Small intestine (tissue), 16 donors: ENCODE data around the gene RPL37A. TPM values are rescaled to one million over a fixed set of nuclear protein-coding genes. Genes with fewer than 3 reads are reported as not detected.
A peak's percentile ranks its signal among the peaks of the same experiment; 100 is the strongest.

Experiments used
- DNase-seq, 2 donors: peaks; one replicate each; pipeline versions ENCODE4 v3.0.0 to v3.0.0-alpha.2; 2013
- FAIRE-seq: peaks from 2 replicates; lab custom pipeline; 2012; peaks lifted over from hg19 to GRCh38; lab: Jason Lieb, UNC
- H3K27ac ChIP-seq, 3 donors: one replicate each; pipeline ENCODE4 v1.5.1; 2013; ENCODE audit warnings: low read length in 2 of 3, mild to moderate bottlenecking in 2 of 3, control low read depth in 1 of 3, inconsistent platforms in 1 of 3, low read depth in 1 of 3, moderate library complexity in 1 of 3
- H3K27me3 ChIP-seq, 3 donors: one replicate each; pipeline ENCODE4 v1.6.1; 2013; ENCODE audit warnings: low read length in 3 of 3, inconsistent platforms in 1 of 3; ENCODE audit not compliant: control insufficient read depth in 3 of 3, insufficient read depth in 3 of 3
- H3K36me3 ChIP-seq, 3 donors: one replicate each; pipeline ENCODE4 v1.6.1; 2013; ENCODE audit warnings: low read length in 3 of 3, inconsistent platforms in 1 of 3, low read depth in 1 of 3, mild to moderate bottlenecking in 1 of 3, moderate library complexity in 1 of 3; ENCODE audit not compliant: control insufficient read depth in 3 of 3, insufficient read depth in 2 of 3
- H3K4me1 ChIP-seq, 3 donors: one replicate each; pipeline ENCODE4 v1.6.1; 2013; ENCODE audit warnings: low read length in 2 of 3, inconsistent platforms in 1 of 3, low read depth in 1 of 3, mild to moderate bottlenecking in 1 of 3, moderate library complexity in 1 of 3; ENCODE audit not compliant: control insufficient read depth in 3 of 3, insufficient read depth in 2 of 3
- H3K4me3 ChIP-seq, 3 donors: one replicate each; pipeline ENCODE4 v1.5.1; 2013; ENCODE audit warnings: low read length in 3 of 3, control low read depth in 1 of 3, inconsistent platforms in 1 of 3, low read depth in 1 of 3, mild to moderate bottlenecking in 1 of 3, moderate library complexity in 1 of 3
- H3K9me3 ChIP-seq, 2 donors: one replicate each; pipeline ENCODE4 v1.6.1; 2013; ENCODE audit warnings: low read depth in 1 of 2, low read length in 1 of 2; ENCODE audit not compliant: control insufficient read depth in 2 of 2, insufficient read depth in 1 of 2
- WGBS, 3 donors: extraction: QIAGEN DNeasy Blood & Tissue Kit; methylation state at CpG; one replicate each; pipeline ENCODE4 v1.1.7; 2013; 5-methylcytosine and 5-hydroxymethylcytosine counted together
- long read RNA-seq, 10 donors: transcript quantifications; one replicate each; lab custom pipeline, GENCODE V29; 2026
- polyA plus RNA-seq, 4 donors: library from polyadenylated mRNA; stranded (reverse) in 3 of 4; unstranded in 1 of 4; fragments of 200-250 nt in 3 of 4; fragments of 120-200 nt in 1 of 4; gene quantifications; one replicate each; pipeline versions ENCODE4 v1.2.1 to v1.2.3, GENCODE V29; 2013
- donor health status: healthy with polysubstance abuse.
- donor health status: control.
- donor health status: control.
- donor health status: Bipolar disorder and iron deficiency.
- donor health status: healthy.

The RPL37A gene
- 1,000 to 10,000 TPM; 1,824 to 4,790 (median 3,519) TPM for polyA plus RNA-seq
- long read RNA-seq, donor 1: 0 reads
- long read RNA-seq, donor 2, transcript RPL37A-210 (4 exons, 3,647 nt): major isoform, 812 of 993 reads
- long read RNA-seq, donor 2, transcript RPL37A-201 (3 exons, 742 nt): minor isoform, 115 of 993 reads
- long read RNA-seq, donor 2, transcript RPL37A-209 (3 exons, 1,701 nt): minor isoform, 8 of 993 reads
- long read RNA-seq, donor 2, partial matches to known transcripts: 31 of 993 reads
- long read RNA-seq, donor 2, other reads (novel, unspliced or antisense): 20 of 993 reads
- long read RNA-seq, donor 3, transcript RPL37A-209 (3 exons, 1,701 nt): minor isoform, 15 of 2,200 reads
- long read RNA-seq, donor 3, transcript RPL37A-210 (4 exons, 3,647 nt): major isoform, 1,564 of 2,200 reads
- long read RNA-seq, donor 3, transcript RPL37A-201 (3 exons, 742 nt): minor isoform, 481 of 2,200 reads
- long read RNA-seq, donor 3, transcript RPL37A-208 (2 exons, 2,225 nt): minor isoform, 7 of 2,200 reads
- long read RNA-seq, donor 3, partial matches to known transcripts: 87 of 2,200 reads
- long read RNA-seq, donor 3, other reads (novel, unspliced or antisense): 42 of 2,200 reads
- long read RNA-seq, donor 4, transcript RPL37A-201 (3 exons, 742 nt): minor isoform, 17 of 96 reads
- long read RNA-seq, donor 4, transcript RPL37A-210 (4 exons, 3,647 nt): major isoform, 79 of 96 reads
- long read RNA-seq, donor 4, partial matches to known transcripts: 0 of 96 reads
- long read RNA-seq, donor 4, other reads (novel, unspliced or antisense): 0 of 96 reads
- long read RNA-seq, donor 5, transcript RPL37A-201 (3 exons, 742 nt): minor isoform, 171 of 504 reads
- long read RNA-seq, donor 5, transcript RPL37A-210 (4 exons, 3,647 nt): major isoform, 251 of 504 reads
- long read RNA-seq, donor 5, partial matches to known transcripts: 67 of 504 reads
- long read RNA-seq, donor 5, other reads (novel, unspliced or antisense): 8 of 504 reads
- long read RNA-seq, donor 6, transcript RPL37A-209 (3 exons, 1,701 nt): minor isoform, 15 of 1,701 reads
- long read RNA-seq, donor 6, transcript RPL37A-210 (4 exons, 3,647 nt): major isoform, 1,336 of 1,701 reads
- long read RNA-seq, donor 6, transcript RPL37A-201 (3 exons, 742 nt): minor isoform, 236 of 1,701 reads
- long read RNA-seq, donor 6, transcript RPL37A-208 (2 exons, 2,225 nt): minor isoform, 12 of 1,701 reads
- long read RNA-seq, donor 6, partial matches to known transcripts: 44 of 1,701 reads
- long read RNA-seq, donor 6, other reads (novel, unspliced or antisense): 57 of 1,701 reads
- long read RNA-seq, donor 7: 0 reads
- long read RNA-seq, donor 8, transcript RPL37A-201 (3 exons, 742 nt): minor isoform, 36 of 356 reads
- long read RNA-seq, donor 8, transcript RPL37A-210 (4 exons, 3,647 nt): major isoform, 300 of 356 reads
- long read RNA-seq, donor 8, partial matches to known transcripts: 6 of 356 reads
- long read RNA-seq, donor 8, other reads (novel, unspliced or antisense): 10 of 356 reads
- long read RNA-seq, donor 9, transcript RPL37A-201 (3 exons, 742 nt): minor isoform, 62 of 488 reads
- long read RNA-seq, donor 9, transcript RPL37A-209 (3 exons, 1,701 nt): minor isoform, 5 of 488 reads
- long read RNA-seq, donor 9, transcript RPL37A-210 (4 exons, 3,647 nt): major isoform, 406 of 488 reads
- long read RNA-seq, donor 9, partial matches to known transcripts: 5 of 488 reads
- long read RNA-seq, donor 9, other reads (novel, unspliced or antisense): 5 of 488 reads
- long read RNA-seq, donor 10, transcript RPL37A-201 (3 exons, 742 nt): minor isoform, 349 of 2,626 reads
- long read RNA-seq, donor 10, transcript RPL37A-208 (2 exons, 2,225 nt): minor isoform, 16 of 2,626 reads
- long read RNA-seq, donor 10, transcript RPL37A-210 (4 exons, 3,647 nt): major isoform, 2,113 of 2,626 reads
- long read RNA-seq, donor 10, transcript RPL37A-209 (3 exons, 1,701 nt): minor isoform, 12 of 2,626 reads
- long read RNA-seq, donor 10, partial matches to known transcripts: 52 of 2,626 reads
- long read RNA-seq, donor 10, other reads (novel, unspliced or antisense): 76 of 2,626 reads

GRCh38 chr2:216498379-216499352 is at the start of gene RPL37A:
Gene RPL37A (plus strand): TSS chr2:216498844. CDS start chr2:216498875, 31 bp downstream.
- H3K4me3 ChIP-seq: peak within 1 kb of the TSS; percentile 69 to 75 (median 75)
- H3K27me3 ChIP-seq: no peaks in the 10 kb centered on the region
- no peak for FAIRE-seq
- H3K36me3 ChIP-seq: peaks cover 12 to 14% (median 13%) of the 10 kb centered on the region in 3 donors
- no peaks in the 10 kb centered on the region for H3K9me3 ChIP-seq
- peak within 1 kb of the TSS; percentile 59 to 87 (median 85) for H3K27ac ChIP-seq
- 1% methylated on average over 54 of the region's 54 CpGs for WGBS, 3 donors
- H3K4me1 ChIP-seq: peaks cover 0 to 20% (median 15%) of the 10 kb centered on the region in 3 donors
- peak; percentile 96 to 98 for DNase-seq

DNA sequence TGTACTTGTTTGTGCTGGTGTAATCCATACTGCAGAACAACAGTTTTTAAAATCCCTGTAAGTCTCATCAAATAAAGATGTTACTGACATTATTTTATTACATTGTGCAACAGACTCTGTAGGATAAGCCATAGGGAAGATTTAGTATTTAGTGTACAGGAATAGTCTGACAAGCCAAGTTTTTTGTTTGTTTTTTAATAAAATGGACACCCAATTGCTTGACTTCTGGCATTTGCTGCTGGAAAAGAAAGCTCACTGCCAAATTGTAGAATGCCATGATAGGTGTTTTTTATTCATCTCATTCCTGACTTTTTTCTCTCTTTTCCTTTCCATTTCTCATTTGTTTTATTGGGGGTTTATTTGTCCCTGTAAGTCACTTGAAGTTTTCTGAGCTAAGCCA is 48.3 kb upstream of the RPL37A start:
- no peaks in the 10 kb centered on the region for H3K4me1 ChIP-seq
- H3K27ac ChIP-seq: no peak overlapping the region
- peaks cover 0 to 15% of the 10 kb centered on the region in 2 donors for H3K9me3 ChIP-seq
- H3K4me3 ChIP-seq: no peak overlapping the region
- H3K27me3 ChIP-seq: no peaks in the 10 kb centered on the region
- peaks cover 12 to 42% (median 26%) of the 10 kb centered on the region in 3 donors for H3K36me3 ChIP-seq
- FAIRE-seq (no peak), DNase-seq (no peak)

DNA sequence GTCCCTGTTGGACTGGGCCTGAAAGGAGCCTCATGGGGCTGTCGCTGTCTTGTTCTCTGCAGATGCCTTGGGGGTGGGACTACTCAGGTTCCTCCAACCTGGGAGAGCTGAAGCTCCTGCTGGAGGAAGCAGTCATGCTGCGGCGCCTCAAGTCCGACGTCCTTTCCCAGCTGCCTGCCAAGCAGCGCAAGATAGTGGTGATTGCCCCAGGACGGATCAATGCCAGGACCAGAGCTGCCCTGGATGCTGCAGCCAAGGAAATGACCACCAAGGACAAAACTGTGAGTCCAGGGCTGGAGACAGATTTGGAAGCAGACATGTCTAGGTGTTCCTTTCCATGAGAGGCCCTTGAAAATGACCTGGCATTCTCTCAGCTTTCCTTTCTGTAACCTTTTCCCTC is 47.9 kb upstream of the RPL37A start:
- DNase-seq: no peak
- FAIRE-seq: no peak
- 96 to 97% (median 96%) methylated on average over 7 of the region's 7 CpGs for WGBS, 3 donors
- H3K27me3 ChIP-seq: no peaks in the 10 kb centered on the region
- H3K27ac ChIP-seq: no peak overlapping the region
- peaks cover 12 to 43% (median 26%) of the 10 kb centered on the region in 3 donors for H3K36me3 ChIP-seq
- peaks cover 0 to 16% of the 10 kb centered on the region in 2 donors for H3K9me3 ChIP-seq
- H3K4me1 ChIP-seq: no peaks in the 10 kb centered on the region
- no peak overlapping the region for H3K4me3 ChIP-seq

- H3K27me3 ChIP-seq: no peaks in the 10 kb centered on the region
- peaks cover 7 to 28% (median 7%) of the 10 kb centered on the region in 3 donors for H3K36me3 ChIP-seq
- H3K9me3 ChIP-seq: peaks cover 0 to 9% of the 10 kb centered on the region in 2 donors
- no peak overlapping the region for H3K4me3 ChIP-seq
- H3K4me1 ChIP-seq: no peaks in the 10 kb centered on the region
- WGBS, 3 donors: 98 to 99% (median 99%) methylated on average over 4 of the region's 4 CpGs
- H3K27ac ChIP-seq: no peak overlapping the region
- FAIRE-seq: no peak
- no peak for DNase-seq
Observed at GRCh38 chr2:216453955-216454614, 44.6 kb upstream of the RPL37A start.

DNA sequence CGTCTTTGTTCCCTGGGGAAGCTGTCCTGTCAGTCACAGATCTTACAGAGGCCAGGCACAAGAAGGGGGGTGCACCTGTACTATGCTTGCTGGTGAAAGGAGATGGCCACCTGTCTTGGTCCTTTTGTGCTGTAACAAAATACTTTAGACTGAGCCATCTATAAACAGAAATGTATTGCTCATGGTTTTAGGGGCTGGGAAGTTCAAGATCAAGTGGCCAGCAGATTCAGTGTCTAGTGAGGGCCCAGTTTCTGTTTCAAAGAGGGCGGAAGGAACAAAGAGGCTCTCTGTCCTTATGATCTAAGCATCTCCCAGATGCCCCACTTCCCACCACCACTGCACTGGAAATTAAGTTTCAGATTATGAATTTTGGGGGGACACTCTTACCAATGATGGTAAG is 35.5 kb upstream of the RPL37A start:
- peaks cover 0 to 18% (median 2%) of the 10 kb centered on the region in 3 donors for H3K36me3 ChIP-seq
- no peak overlapping the region for H3K4me3 ChIP-seq
- 90 to 93% (median 90%) methylated on average over 2 of the region's 2 CpGs for WGBS, 3 donors
- FAIRE-seq (no peak), DNase-seq (no peak)
- H3K27me3 ChIP-seq: no peaks in the 10 kb centered on the region
- H3K4me1 ChIP-seq: no peaks in the 10 kb centered on the region
- H3K27ac ChIP-seq: no peak overlapping the region
- no peaks in the 10 kb centered on the region for H3K9me3 ChIP-seq

DNA sequence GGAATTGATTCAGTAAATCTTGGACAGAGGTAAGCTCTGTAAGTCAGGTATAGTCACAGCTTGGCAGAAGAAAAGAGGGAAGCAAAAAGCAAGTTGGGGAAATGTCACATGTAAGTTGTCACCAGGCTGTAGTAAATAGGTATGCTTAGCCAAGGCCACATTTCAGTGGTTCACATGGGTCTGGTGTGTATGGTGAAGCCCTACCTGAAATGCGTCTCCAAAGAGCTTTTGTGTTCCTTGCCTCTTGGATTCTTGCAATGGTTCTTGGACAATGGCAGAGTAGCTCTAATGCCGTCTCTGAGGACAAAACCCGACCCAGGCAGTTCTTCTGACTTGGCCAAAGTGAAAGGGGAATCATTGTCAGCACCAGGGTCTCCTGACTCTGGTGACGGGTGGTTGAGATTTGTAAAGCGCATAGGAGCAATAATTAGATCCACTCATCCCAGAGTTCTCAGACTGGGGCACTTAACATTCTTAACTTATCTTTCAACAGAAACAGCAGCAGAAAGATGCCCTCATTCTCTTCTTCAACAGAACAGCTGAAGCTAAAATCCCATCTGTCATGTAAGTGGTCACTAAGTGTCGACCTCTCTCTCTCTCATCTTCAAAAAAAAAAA is 34.4 kb upstream of the RPL37A start:
- Histone ChIP-seq H3K36me3 (peaks cover 0 to 21% (median 2%) of the 10 kb centered on the region in 3 donors), H3K4me1 (no peaks in the 10 kb centered on the region), H3K27ac (no peak overlapping the region), H3K27me3 (no peaks in the 10 kb centered on the region), H3K4me3 (no peak overlapping the region), H3K9me3 (no peaks in the 10 kb centered on the region)
- FAIRE-seq: no peak
- WGBS, 3 donors: 95 to 96% (median 96%) methylated on average over 6 of the region's 6 CpGs
- no peak for DNase-seq
